Adrenal gland (tissue), 12 donors: ENCODE data around the gene GTF2B. TPM values are rescaled to one million over a fixed set of nuclear protein-coding genes. Genes with fewer than 3 reads are reported as not detected.

Experiments
- DNase-seq, 7 donors: peaks; one replicate each; pipeline ENCODE4 v3.0.0-alpha.2; 2019 to 2020
- H3K27ac ChIP-seq, 5 donors: fragments of 200-600 bp; sonication (generic) in 4 of 5; 1 replicate in 3 of 5; 2 replicates in 2 of 5; pipeline versions ENCODE4 v1.5.1 to v1.8.0; 2016 to 2020; ENCODE audit warnings: mild to moderate bottlenecking in 1 of 5
- H3K27me3 ChIP-seq: fragments of 200-600 bp; 2 replicates; pipeline ENCODE4 v1.8.0; 2021
- H3K36me3 ChIP-seq, 2 donors: fragments of 200-600 bp; replicated peaks in 1 of 2; 1 replicate in 1 of 2; 2 replicates in 1 of 2; pipeline versions ENCODE4 v1.5.1 to v1.8.0; 2018 to 2022
- H3K4me1 ChIP-seq, 2 donors: fragments of 200-600 bp; replicated peaks in 1 of 2; 1 replicate in 1 of 2; 2 replicates in 1 of 2; pipeline versions ENCODE4 v1.5.1 to v1.8.0; 2018 to 2021
- H3K4me3 ChIP-seq, 4 donors: fragments of 200-600 bp; sonication (generic) in 3 of 4; one replicate each; pipeline ENCODE4 v1.5.1; 2016 to 2018
- H3K9me3 ChIP-seq, 3 donors: fragments of 200-600 bp; sonication (generic) in 1 of 3; replicated peaks in 1 of 3; 1 replicate in 2 of 3; 2 replicates in 1 of 3; pipeline versions ENCODE4 v1.5.1 to v1.8.0; 2016 to 2021
- POLR2A ChIP-seq, 2 donors: fragments of 450-650 bp; IDR thresholded peaks; one replicate each; pipeline ENCODE4 v1.6.1; 2017; ENCODE audit warnings: antibody characterized with exemption in 2 of 2, mild to moderate bottlenecking in 2 of 2, moderate library complexity in 1 of 2
- WGBS, 4 donors: extraction: QIAGEN DNeasy Blood & Tissue Kit in 2 of 4; methylation state at CpG; one replicate each; pipeline versions ENCODE4 v1.1.5 to v1.1.7; 2013 to 2017; 5-methylcytosine and 5-hydroxymethylcytosine counted together
- intact Hi-C, 2 donors: fragments of 100-400 bp; cut with DNase I; formaldehyde crosslinking; loops; one replicate each; pipeline versions ENCODE4 v1.14.1 to v1.15.0; 2022 to 2023
- polyA plus RNA-seq, 3 donors: library from polyadenylated mRNA; stranded (reverse); fragments of 200-250 nt in 2 of 3; fragments of 350-450 nt in 1 of 3; fragmentation: Illumina TruSeq in 1 of 3; extraction: RNeasy Lipid Tissue Mini Kit (QIAGEN cat#74804) in 1 of 3; gene quantifications; one replicate each; pipeline ENCODE4 v1.2.3, GENCODE V29; 2013 to 2014
- total RNA-seq, 9 donors: library from RNA; depleted of rRNA in 4 of 9; stranded (reverse); fragments of >200 nt in 4 of 9; fragments of 120-200 nt in 1 of 9; fragmentation: NEBNext Ultra II Directional in 1 of 9; extraction: Animal tissue kit (Norgen Biotek cat#: 25700) in 1 of 9; gene quantifications; one replicate each; pipeline versions ENCODE4 v1.1.0 to v1.2.4, GENCODE V29; 2013 to 2023
- TF ChIP-seq, protein P1 (sequence below), 6 experiments: fragments of 450-650 bp in 4 of 6; fragments of 200-600 bp in 2 of 6; sonication (generic) in 1 of 6; IDR thresholded peaks; 1 replicate in 5 of 6; 2 replicates in 1 of 6; pipeline versions ENCODE4 v1.5.1 to v1.8.0; 2016 to 2021; ENCODE audit warnings: antibody characterized with exemption in 6 of 6, mild to moderate bottlenecking in 2 of 6, moderate library complexity in 1 of 6
- donor health status: healthy with polysubstance abuse.
- donor health status: Bipolar disorder and iron deficiency.
- donor health status: DM: yes; HTN: yes; CAD: no.
- donor health status: DM: no; HTN: no; CAD: no.
- donor health status: DM: no; HTN: no; CAD: no.
- donor health status: DM: yes; HTN: yes; CAD: no.

Gene GTF2B
- total and polyA plus RNA-seq, 12 donors = 15.1 to 70.2 (median 28.0) TPM

- Histone ChIP-seq H3K27me3 (no peaks in the 10 kb centered on the region), H3K4me1 (no peaks in the 10 kb centered on the region), H3K27ac (no peak overlapping the region), H3K9me3 (peaks cover 0 to 5% (median 0%) of the 10 kb centered on the region in 3 donors), H3K36me3 (no peaks in the 10 kb centered on the region), H3K4me3 (no peak overlapping the region)
- TF ChIP-seq POLR2A (IDR thresholded peaks at IDR 0.05) = no peak
- TF ChIP-seq, protein P1, sequence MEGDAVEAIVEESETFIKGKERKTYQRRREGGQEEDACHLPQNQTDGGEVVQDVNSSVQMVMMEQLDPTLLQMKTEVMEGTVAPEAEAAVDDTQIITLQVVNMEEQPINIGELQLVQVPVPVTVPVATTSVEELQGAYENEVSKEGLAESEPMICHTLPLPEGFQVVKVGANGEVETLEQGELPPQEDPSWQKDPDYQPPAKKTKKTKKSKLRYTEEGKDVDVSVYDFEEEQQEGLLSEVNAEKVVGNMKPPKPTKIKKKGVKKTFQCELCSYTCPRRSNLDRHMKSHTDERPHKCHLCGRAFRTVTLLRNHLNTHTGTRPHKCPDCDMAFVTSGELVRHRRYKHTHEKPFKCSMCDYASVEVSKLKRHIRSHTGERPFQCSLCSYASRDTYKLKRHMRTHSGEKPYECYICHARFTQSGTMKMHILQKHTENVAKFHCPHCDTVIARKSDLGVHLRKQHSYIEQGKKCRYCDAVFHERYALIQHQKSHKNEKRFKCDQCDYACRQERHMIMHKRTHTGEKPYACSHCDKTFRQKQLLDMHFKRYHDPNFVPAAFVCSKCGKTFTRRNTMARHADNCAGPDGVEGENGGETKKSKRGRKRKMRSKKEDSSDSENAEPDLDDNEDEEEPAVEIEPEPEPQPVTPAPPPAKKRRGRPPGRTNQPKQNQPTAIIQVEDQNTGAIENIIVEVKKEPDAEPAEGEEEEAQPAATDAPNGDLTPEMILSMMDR (IDR thresholded peaks at IDR 0.05) = no peak
- no peak for DNase-seq
- WGBS, 4 donors = 85 to 90% (median 87%) methylated on average over 1 of the region's 1 CpG
- intact Hi-C loops = no loop called here
Measured at GRCh38 chr1:88910401-88910800, 19.0 kb upstream of the GTF2B start.

DNA sequence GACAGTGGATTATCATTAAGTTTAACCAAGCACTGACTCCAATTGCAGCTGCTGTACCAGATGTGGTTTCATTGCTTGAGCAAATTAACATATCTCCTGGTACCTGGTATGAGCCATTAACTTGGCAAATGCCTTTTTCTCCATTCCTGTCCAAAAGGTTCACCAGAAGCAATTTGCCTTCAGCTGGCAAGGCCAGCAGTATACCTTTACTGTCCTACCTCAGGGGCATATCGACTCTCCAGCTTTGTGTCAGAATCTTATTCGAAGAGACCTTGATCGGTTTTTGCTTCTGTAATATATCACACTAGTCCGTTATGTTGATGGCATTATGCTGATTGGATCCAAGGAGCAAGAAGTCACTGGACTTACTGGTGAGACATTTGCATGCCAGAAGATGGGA, 9.5 kb upstream of the GTF2B start:
- H3K27me3 ChIP-seq = no peaks in the 10 kb centered on the region
- no peaks in the 10 kb centered on the region for H3K4me1 ChIP-seq
- DNase-seq = no peak
- TF ChIP-seq, protein P1 (IDR thresholded peaks at IDR 0.05) = no peak
- TF ChIP-seq POLR2A (IDR thresholded peaks at IDR 0.05) = no peak
- H3K9me3 ChIP-seq = no peaks in the 10 kb centered on the region
- no peak overlapping the region for H3K27ac ChIP-seq
- H3K36me3 ChIP-seq = no peaks in the 10 kb centered on the region
- WGBS, 4 donors = 89 to 92% (median 90%) methylated on average over 4 of the region's 4 CpGs
- intact Hi-C loops = no loop called here
- no peak overlapping the region for H3K4me3 ChIP-seq

- no peak for DNase-seq
- intact Hi-C loops = no loop called here
- no peak for TF ChIP-seq POLR2A (IDR thresholded peaks at IDR 0.05)
- TF ChIP-seq, protein P1 (IDR thresholded peaks at IDR 0.05) = no peak
- H3K9me3 ChIP-seq = no peaks in the 10 kb centered on the region
- H3K27me3 ChIP-seq = no peaks in the 10 kb centered on the region
- H3K36me3 ChIP-seq = no peaks in the 10 kb centered on the region
- WGBS, 4 donors = 69 to 77% (median 74%) methylated on average over 4 of the region's 4 CpGs
- H3K4me3 ChIP-seq = no peak overlapping the region
- no peaks in the 10 kb centered on the region for H3K4me1 ChIP-seq
- H3K27ac ChIP-seq = no peak overlapping the region
Measured at GRCh38 chr1:88897070-88897730, 5.8 kb upstream of the GTF2B start.

DNA sequence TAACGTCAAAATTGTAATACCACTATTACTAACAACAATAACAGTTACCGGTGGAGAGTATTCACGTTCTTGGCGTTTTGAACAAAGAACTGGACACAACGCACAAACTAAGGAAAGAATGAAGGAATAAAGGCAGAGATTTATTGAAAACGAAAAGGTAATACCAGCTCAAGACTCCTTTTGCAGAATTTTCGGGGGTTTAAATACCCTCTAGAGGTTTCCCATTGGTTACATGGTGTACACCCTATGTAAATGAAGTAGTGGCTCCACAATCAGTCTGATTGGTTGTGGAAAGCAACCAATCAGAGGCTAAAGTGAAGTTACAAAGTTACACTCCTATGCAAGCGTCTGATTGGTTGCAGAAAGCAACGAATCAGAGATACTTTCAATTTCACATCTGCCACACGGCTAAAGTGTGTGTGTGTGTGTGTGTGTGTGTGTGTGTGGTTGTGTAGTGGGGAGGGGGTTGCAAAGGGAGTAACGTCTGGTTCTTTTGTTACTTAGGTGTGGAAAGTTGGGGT, 1.1 kb upstream of the GTF2B start:
- H3K27ac ChIP-seq = no peak overlapping the region
- H3K9me3 ChIP-seq = no peaks in the 10 kb centered on the region
- intact Hi-C loops = no loop called here
- H3K27me3 ChIP-seq = no peaks in the 10 kb centered on the region
- peaks cover 11 to 20% of the 10 kb centered on the region in 2 donors for H3K4me1 ChIP-seq
- 68 to 82% (median 78%) methylated on average over 11 of the region's 11 CpGs for WGBS, 4 donors
- peak in 1 of 7 donors; percentile 62 for DNase-seq
- no peaks in the 10 kb centered on the region for H3K36me3 ChIP-seq
- peak overlapping the region in 1 of 4 donors; percentile 97 for H3K4me3 ChIP-seq
- TF ChIP-seq POLR2A (IDR thresholded peaks at IDR 0.05) = peak in 1 of 2 donors; percentile 26
- TF ChIP-seq, protein P1 (IDR thresholded peaks at IDR 0.05) = no peak
